Chondrocyte (in vitro differentiated cells): ENCODE data around the gene GFOD2. TPM values are rescaled to one million over a fixed set of nuclear protein-coding genes. Genes with fewer than 3 reads are reported as not detected.
"Not testable (repeated sequence)": the region's sequence is repeated elsewhere in the genome, so short reads cannot be mapped to it uniquely, and the experiment has no call there.

Source experiments
- DNase-seq: peaks from one replicate; pipeline ENCODE4 v3.0.0; 2021; ENCODE audit warnings: mixed read lengths, low spot score
- H3K27ac Mint-ChIP-seq: one replicate; pipeline ENCODE4 v1.8.0; 2021; ENCODE audit warnings: mild to moderate bottlenecking, moderate library complexity, mixed read lengths; ENCODE audit not compliant: unreplicated experiment
- H3K27me3 Mint-ChIP-seq: 2 replicates; pipeline ENCODE4 v1.8.0; 2021; ENCODE audit warnings: low read depth, mixed read lengths
- H3K36me3 Mint-ChIP-seq: 2 replicates; pipeline ENCODE4 v1.8.0; 2021; ENCODE audit warnings: low read depth, mixed read lengths
- H3K4me1 Mint-ChIP-seq: 2 replicates; pipeline ENCODE4 v1.8.0; 2021; ENCODE audit warnings: low read depth, mild to moderate bottlenecking, mixed read lengths
- H3K4me3 Mint-ChIP-seq: one replicate; pipeline ENCODE4 v1.8.0; 2021; ENCODE audit warnings: mild to moderate bottlenecking, moderate library complexity, mixed read lengths; ENCODE audit not compliant: unreplicated experiment
- H3K9me3 Mint-ChIP-seq: 2 replicates; pipeline ENCODE4 v1.8.0; 2021; ENCODE audit warnings: low read depth, mixed read lengths
- CTCF ChIP-seq: fragments of 200-600 bp; sonication (generic); IDR thresholded peaks from 2 replicates; pipeline ENCODE4 v1.5.0; 2021; ENCODE audit warnings: antibody characterized with exemption, mild to moderate bottlenecking, moderate library complexity
- total RNA-seq: library from RNA; stranded (reverse); gene quantifications from 3 replicates; pipeline ENCODE4 v1.2.1, GENCODE V29; 2021

The GFOD2 gene
- total RNA-seq, 1 donor from 2014 or later, result 16.3 TPM

- no peak for DNase-seq
- no peak for TF ChIP-seq CTCF
- Mint-ChIP-seq H3K36me3 (peaks cover 8% of the 10 kb centered on the region), H3K4me3 (no peak overlapping the region), H3K27ac (no peak overlapping the region), H3K27me3 (no peaks in the 10 kb centered on the region), H3K9me3 (no peaks in the 10 kb centered on the region), H3K4me1 (no peaks in the 10 kb centered on the region)
Observed at GRCh38 chr16:67758006-67758405, 38.9 kb upstream of the GFOD2 start.

GRCh38 chr16:67752641-67753040 lies 33.5 kb upstream of the GFOD2 start:
- Mint-ChIP-seq H3K4me3 (no peak overlapping the region), H3K27ac (no peak overlapping the region), H3K9me3 (no peaks in the 10 kb centered on the region), H3K36me3 (peaks cover 8% of the 10 kb centered on the region), H3K4me1 (no peaks in the 10 kb centered on the region), H3K27me3 (no peaks in the 10 kb centered on the region)
- DNase-seq, result no peak
- no peak for TF ChIP-seq CTCF

- H3K27ac Mint-ChIP-seq, H3K9me3 Mint-ChIP-seq, H3K4me1 Mint-ChIP-seq, H3K36me3 Mint-ChIP-seq, H3K27me3 Mint-ChIP-seq, H3K4me3 Mint-ChIP-seq, DNase-seq: not testable (repeated sequence)
Observed at GRCh38 chr16:67751331-67751730, 32.2 kb upstream of the GFOD2 start.

GRCh38 chr16:67750466-67750865 lies 31.4 kb upstream of the GFOD2 start:
- Mint-ChIP-seq H3K4me3 (no peak overlapping the region), H3K9me3 (no peaks in the 10 kb centered on the region), H3K27me3 (no peaks in the 10 kb centered on the region), H3K27ac (no peak overlapping the region), H3K4me1 (no peaks in the 10 kb centered on the region), H3K36me3 (peaks cover 9% of the 10 kb centered on the region)
- TF ChIP-seq CTCF, result no peak
- DNase-seq, result no peak

GRCh38 chr16:67749436-67750078 lies 30.4 kb upstream of the GFOD2 start:
- no peaks in the 10 kb centered on the region for H3K4me1 Mint-ChIP-seq
- peaks cover 9% of the 10 kb centered on the region for H3K36me3 Mint-ChIP-seq
- H3K27ac Mint-ChIP-seq, result no peak overlapping the region

More at GRCh38 chr16:67749436-67750078, 30.4 kb upstream of the GFOD2 start:
- no peak for TF ChIP-seq CTCF
- Mint-ChIP-seq H3K27me3 (no peaks in the 10 kb centered on the region), H3K9me3 (no peaks in the 10 kb centered on the region), H3K4me3 (no peak overlapping the region)
- DNase-seq, result no peak
